ENCODE results near the gene ADAMTS2. TPM values are rescaled to one million over a fixed set of nuclear protein-coding genes. Genes with fewer than 3 reads are reported as not detected.
A peak's percentile ranks its signal among the peaks of the same experiment; 100 is the strongest.

The ADAMTS2 gene
- total RNA-seq, 4 donors from 2014 or later: 2.3 to 10.6 (median 3.0) TPM

DNA sequence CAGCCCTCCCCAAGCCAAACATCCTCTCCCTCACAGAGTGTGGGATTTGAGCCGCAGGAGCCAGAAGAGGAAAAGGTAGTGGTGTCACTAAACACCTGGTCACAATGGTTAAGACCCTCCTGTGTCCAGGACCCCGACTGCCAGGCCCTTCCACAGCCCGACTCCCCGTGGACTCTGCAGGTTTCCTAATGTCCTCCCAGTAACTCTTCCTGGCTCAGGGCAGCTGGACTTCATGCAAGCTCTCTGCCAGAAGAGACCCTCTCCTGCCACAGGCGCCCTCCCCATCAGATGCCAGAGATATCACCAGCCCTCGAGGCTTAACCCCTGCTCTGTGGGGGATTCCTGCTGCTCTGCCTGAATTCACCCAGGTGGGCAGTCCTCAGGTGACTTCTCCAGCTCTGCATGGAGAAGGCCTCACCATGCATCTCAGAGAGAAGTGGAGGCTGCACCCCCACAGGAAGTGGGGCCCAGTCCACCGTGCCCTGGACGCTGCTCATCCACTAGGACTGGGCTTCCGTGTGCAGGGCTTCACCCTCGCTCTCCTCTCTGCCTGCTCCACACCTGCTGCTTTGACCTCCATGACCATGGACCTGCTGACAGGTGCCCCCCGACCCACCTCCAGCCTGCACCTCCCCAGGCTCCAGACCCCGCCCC is 111.2 kb downstream of the ADAMTS2 start:
- peak in 1 of 2 donors; percentile 60 for DNase-seq (ENCODE audit: low spot score in 2 of 2)
- no peak overlapping the region for H3K4me3 ChIP-seq (ENCODE audit: low read depth, poor library complexity, severe bottlenecking)
- WGBS, 2 donors: 84 to 87% methylated on average over 12 of the region's 12 CpGs
- TF ChIP-seq, protein P1, sequence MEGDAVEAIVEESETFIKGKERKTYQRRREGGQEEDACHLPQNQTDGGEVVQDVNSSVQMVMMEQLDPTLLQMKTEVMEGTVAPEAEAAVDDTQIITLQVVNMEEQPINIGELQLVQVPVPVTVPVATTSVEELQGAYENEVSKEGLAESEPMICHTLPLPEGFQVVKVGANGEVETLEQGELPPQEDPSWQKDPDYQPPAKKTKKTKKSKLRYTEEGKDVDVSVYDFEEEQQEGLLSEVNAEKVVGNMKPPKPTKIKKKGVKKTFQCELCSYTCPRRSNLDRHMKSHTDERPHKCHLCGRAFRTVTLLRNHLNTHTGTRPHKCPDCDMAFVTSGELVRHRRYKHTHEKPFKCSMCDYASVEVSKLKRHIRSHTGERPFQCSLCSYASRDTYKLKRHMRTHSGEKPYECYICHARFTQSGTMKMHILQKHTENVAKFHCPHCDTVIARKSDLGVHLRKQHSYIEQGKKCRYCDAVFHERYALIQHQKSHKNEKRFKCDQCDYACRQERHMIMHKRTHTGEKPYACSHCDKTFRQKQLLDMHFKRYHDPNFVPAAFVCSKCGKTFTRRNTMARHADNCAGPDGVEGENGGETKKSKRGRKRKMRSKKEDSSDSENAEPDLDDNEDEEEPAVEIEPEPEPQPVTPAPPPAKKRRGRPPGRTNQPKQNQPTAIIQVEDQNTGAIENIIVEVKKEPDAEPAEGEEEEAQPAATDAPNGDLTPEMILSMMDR (IDR thresholded peaks at IDR 0.05): no peak
- TF ChIP-seq POLR2A (IDR thresholded peaks at IDR 0.05): no peak
- intact Hi-C loops (cut with DNase I; ENCODE audit: low total_unique reads): no loop called here

DNA sequence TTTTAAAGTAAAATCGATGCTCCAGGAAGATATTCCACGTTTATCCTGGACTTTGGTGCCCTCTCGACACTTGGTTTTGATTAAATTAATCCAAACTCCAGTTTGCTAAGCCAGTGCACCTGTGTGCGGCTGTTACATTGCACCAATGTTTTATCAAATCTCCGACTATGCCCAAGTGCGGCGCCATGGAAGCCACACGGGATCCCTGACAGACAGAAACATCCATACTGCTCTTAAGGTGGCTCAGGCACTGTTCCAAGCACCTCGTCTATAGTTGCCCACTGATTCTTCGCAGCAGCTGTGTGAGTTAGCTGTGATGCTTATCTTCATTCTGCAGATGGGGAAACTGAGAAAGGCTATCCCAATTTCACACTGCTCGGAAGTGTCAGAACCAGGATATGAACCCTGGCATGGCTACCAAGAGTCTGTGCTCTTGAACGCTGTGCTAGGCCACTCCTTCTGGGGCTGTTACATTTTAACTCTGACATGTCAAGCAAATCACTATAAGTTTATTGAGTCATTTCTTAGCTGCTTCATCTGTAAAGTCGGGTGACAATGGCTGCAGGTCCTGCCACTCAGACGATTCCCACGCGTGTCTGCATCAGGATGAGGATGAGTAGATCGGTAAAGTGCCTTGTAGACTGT is 113.0 kb downstream of the ADAMTS2 start:
- H3K4me3 ChIP-seq (ENCODE audit: low read depth, poor library complexity, severe bottlenecking): no peak overlapping the region
- 81 to 83% methylated on average over 17 of the region's 17 CpGs for WGBS, 2 donors
- intact Hi-C loops (cut with DNase I; ENCODE audit: low total_unique reads): no loop called here
- peak in 1 of 2 donors; percentile 49 for DNase-seq (ENCODE audit: low spot score in 2 of 2)
- no peak for TF ChIP-seq POLR2A (IDR thresholded peaks at IDR 0.05)
- TF ChIP-seq, protein P1 (IDR thresholded peaks at IDR 0.05): no peak

DNA sequence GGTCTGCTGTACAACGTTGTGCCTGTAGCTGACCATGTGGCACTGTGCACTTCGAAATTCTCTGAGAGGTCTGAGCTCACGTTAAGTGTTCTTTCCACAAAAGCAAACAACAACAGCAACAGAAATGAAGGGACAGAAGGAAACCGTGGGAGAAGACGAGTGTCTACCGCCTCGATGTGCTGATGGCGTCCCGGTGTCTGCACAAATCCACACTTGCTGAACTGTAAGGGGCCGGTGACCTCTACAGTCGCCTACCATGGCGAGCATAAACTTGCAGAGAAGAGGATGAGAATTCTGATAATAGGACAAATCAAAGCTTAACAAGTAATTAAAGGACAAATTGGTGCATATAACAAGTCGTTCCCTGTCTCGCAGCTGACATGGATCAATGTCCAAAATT is 114.0 kb downstream of the ADAMTS2 start:
- WGBS, 2 donors: 91% methylated on average over 14 of the region's 14 CpGs
- intact Hi-C loops (cut with DNase I; ENCODE audit: low total_unique reads): no loop called here
- TF ChIP-seq POLR2A (IDR thresholded peaks at IDR 0.05): no peak
- TF ChIP-seq, protein P1 (IDR thresholded peaks at IDR 0.05): no peak
- no peak overlapping the region for H3K4me3 ChIP-seq (ENCODE audit: low read depth, poor library complexity, severe bottlenecking)
- DNase-seq (ENCODE audit: low spot score in 2 of 2): peak in 1 of 2 donors; percentile 59

DNA sequence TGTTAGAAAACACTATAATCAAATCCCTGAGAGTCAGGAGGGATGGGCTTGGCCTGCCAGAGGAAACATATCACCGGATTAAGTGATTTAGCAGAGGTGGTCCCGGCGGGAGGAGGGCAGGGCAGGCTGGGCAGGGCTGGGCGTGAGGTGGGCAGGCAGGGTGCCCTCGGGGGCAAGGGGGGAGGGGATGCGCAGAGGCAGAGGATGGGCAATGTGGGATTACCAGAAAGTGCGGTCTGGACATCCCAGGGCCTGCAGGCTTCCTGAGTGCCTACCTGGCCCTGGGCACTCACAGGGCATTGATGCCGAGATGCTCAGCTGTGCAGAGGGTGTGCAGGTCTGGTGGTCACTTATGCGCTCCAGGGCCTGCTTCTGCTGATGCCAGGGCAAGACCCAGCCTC is 115.2 kb downstream of the ADAMTS2 start:
- WGBS, 2 donors: 78 to 82% methylated on average over 9 of the region's 9 CpGs
- DNase-seq (ENCODE audit: low spot score in 2 of 2): peak in 1 of 2 donors; percentile 60
- intact Hi-C loops (cut with DNase I; ENCODE audit: low total_unique reads): no loop called here
- no peak overlapping the region for H3K4me3 ChIP-seq (ENCODE audit: low read depth, poor library complexity, severe bottlenecking)
- TF ChIP-seq, protein P1 (IDR thresholded peaks at IDR 0.05): no peak
- no peak for TF ChIP-seq POLR2A (IDR thresholded peaks at IDR 0.05)

DNA sequence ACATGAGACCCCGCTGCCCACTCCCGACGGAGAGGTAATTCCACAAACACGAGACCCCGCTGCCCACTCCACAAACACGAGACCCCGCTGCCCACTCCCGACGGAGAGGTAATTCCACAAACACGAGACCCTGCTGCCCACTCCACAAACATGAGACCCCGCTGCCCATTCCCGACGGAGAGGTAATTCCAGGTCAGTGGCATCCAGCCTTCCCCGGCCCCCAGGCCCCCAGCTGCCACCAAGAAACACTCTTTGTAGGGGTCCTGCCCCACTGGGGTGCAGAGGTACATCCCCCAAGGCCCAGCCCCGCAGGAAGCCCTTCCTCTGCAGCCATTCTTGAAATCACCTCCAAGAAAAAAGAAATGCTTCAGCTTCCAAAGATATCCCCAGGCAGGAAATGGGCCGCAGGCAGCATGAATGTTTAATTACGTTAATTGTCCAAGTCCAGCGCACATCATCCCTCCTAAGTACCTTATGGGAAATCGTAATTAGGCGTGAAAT is 115.9 kb downstream of the ADAMTS2 start:
- intact Hi-C loops (cut with DNase I; ENCODE audit: low total_unique reads): no loop called here
- H3K4me3 ChIP-seq (ENCODE audit: low read depth, poor library complexity, severe bottlenecking): no peak overlapping the region
- TF ChIP-seq, protein P1 (IDR thresholded peaks at IDR 0.05): no peak
- no peak for TF ChIP-seq POLR2A (IDR thresholded peaks at IDR 0.05)
- peak in 1 of 2 donors; percentile 69 for DNase-seq (ENCODE audit: low spot score in 2 of 2)
- WGBS, 2 donors: 78 to 88% methylated on average over 10 to 20 of the region's 20 CpGs

Data from lower leg skin (tissue), 4 donors.